Dermis microvascular lymphatic vessel endothelial cell (primary cell): ENCODE measurements around the gene CST6. TPM values are rescaled to one million over a fixed set of nuclear protein-coding genes. Genes with fewer than 3 reads are reported as not detected.

Experiments
- DNase-seq, 2 donors: peaks; one replicate each; pipeline versions ENCODE4 v3.0.0 to v3.0.0-alpha.2; 2010; ENCODE audit warnings: low read depth in 2 of 2
- total RNA-seq: library from RNA; depleted of rRNA; stranded (reverse); fragments of >200 nt; gene quantifications from 2 replicates; pipeline ENCODE4 v1.2.1, GENCODE V29; 2014

Gene CST6
- total RNA-seq, 1 donor from 2014 or later, result 0.64 TPM

DNA sequence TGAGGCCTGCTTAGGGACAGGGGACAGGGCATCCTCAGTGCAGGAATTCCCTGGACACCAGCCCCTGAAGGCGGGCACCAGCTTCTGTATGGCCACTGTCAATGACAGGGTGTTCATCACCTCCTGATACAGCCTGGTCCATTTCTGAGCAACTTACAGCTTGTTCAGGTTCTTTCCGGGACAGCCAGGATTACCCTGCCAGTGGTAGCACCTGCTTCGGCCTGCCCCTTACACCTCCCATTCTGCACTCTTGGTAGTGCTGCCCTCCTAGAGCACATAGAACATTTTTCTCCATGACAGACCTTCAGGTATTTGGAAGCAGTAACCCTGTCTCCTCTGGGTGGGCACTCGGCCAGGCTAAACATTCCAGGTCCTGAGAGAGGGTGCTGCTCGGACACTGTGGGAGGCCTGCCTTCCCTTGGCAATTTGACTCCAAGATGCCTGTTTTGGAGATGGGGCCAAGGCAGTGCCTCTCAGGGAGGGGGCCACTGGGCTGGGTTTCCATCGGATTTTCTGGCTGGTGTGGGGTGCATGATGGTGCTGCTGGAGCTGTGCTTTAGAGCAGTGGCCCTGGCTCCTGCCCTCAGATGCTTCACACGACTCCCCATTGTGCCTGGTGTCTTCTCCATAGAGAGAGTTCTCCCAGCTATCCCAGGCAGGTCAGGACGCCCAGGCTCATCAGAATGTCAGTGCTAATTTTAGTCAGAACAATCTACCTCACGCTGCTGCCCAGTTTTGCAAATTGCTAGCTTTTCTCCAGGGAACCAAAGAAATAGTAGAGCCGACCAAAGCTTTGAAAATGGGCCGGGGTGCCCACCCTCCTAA is 35.9 kb downstream of the CST6 start:
- no peak for DNase-seq

GRCh38 chr11:66048547-66049323 is 36.9 kb downstream of the CST6 start, which contains the start of gene GAL3ST3:
Gene GAL3ST3 (minus strand): TSS chr11:66049161. CDS start chr11:66045415, 3,746 bp downstream.
- no peak for DNase-seq

DNA sequence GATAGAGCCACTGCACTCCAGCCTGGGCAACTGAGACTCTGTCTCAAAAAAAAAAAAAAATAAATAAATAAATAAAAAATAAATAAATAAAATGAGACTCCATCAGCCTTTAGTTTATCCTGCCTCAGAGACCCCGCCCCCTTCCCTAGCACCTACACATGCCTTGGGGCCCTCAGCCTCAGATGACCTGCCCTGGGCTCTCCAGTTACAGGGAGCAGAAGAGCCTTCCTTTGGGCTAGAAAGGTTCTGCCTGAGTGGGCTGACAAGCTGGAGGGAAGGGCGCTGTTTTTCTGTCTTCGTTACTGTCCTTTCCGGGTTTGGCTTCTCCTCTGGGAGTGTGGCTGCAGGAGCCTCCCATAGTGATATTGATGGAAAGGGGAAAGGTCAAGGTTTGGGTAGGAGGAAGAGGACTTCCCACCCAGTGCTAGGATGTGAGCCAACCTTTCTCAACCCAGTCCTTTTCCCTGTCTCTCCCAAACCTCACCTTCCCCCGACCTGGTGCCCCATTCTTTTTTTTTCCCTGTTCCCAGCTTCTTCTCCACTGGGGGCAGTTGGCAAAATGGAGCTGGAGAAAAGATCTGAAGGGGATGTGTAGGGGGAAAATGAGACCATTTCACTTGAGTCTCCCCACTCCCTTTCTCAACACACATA is 38.9 kb downstream of the CST6 start:
- DNase-seq, result no peak

DNA sequence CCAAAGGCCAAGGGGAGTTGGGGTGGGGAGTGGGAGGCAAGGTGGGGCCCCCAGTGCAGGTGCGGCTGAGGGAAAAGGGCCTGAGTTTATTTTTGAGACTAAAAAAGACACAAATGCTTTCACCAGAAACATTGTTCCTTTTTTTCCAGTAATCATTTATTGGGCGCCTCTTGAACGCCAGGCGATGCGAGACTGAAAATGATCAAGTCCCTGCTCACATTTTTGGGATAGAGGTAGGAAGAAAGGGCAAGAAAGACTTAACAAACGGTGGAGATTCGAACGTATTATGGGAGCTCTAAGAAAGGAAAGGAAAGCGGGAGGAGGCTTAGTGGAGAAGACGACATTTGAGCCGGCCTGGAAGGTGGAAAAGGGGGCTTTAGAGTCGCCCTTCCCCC is 39.6 kb downstream of the CST6 start:
- no peak for DNase-seq

DNA sequence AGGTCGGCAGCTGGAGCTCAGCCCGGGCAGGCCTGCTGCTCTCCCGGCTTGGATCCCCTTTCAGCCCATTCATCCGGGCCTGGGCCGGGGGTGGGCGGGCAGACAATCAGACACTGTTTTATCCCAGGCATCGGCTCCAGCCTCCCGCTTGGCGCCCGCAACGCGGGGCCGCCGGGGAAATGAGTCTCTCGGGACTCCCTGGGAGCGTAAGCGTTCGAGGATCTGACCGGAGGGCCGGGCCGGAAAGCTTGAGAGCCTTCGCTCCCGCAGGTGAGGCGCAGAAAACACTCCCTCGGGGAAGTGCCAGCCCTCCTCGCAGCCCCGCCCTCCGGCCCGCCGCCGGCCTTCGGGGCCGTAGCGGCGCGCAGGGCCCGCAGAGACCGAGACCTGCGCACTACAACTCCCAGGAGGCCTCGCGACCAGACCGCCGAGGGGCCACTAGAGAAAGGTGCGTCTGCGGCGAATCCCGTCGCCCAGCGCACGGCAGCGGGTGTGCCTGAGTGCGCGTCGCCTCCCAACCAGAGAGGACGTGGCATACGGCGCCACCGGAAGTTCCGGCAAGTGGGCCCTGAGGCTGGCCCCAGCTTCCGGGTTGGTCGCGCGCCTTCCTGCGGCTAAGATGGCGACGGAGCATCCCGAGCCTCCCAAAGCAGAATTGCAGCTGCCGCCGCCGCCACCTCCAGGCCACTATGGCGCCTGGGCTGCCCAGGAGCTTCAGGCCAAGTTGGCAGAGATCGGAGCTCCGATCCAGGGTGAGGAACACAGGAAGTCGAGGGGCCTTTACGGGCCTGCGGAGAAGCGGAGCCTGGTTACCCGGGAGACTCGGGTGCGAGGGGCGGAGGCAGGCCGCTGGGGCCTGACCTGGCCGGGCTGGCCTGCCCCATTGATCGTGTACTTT is 40.2 kb downstream of the CST6 start, which contains the start of gene SF3B2:
TSS of gene SF3B2 (plus strand) at position 599 of the 898 bp plus-strand sequence. CDS start at position 620, 21 bp downstream.
- DNase-seq, result peak; percentile 95 to 99

- DNase-seq, result no peak
These were observed 40.8 kb downstream of the CST6 start for GRCh38 chr11:66052664-66052982.

DNA sequence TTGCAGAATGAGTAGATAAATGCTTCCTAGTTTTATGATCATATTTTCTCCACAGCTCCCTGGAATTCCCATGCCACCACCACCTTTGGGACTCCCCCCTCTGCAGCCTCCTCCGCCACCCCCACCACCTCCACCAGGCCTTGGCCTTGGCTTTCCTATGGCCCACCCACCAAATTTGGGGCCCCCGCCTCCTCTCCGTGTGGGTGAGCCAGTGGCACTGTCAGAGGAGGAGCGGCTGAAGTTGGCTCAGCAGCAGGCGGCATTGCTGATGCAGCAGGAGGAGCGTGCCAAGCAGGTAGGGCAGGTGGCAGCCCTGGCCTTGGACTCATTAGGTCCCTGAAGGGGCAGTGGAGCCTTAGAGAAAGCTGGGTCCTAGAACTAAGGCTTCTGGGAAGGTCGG is 43.2 kb downstream of the CST6 start:
- DNase-seq, result no peak

GRCh38 chr11:66056501-66056900 is 44.7 kb downstream of the CST6 start:
- no peak for DNase-seq

GRCh38 chr11:66059966-66060680 is 48.3 kb downstream of the CST6 start:
- no peak for DNase-seq

DNA sequence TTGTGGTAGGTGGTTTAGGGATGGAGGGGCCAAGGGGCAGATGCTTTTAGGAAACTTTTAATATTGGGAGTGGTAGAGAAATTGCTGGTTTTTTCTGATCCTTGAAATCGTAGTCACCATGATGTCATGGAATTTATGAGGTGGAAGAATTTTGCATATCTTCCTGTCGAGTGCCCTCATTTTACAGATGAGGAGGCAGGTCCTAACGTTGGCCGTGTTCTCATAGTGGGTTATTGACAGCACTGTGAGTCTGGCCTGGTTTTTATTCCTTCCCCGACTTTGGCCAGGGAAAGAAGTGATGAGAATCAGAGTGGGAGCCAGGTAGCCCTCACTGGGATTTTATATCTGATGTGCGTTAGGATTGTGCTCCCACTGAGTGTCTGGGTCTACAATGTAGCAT is 49.5 kb downstream of the CST6 start:
- no peak for DNase-seq

DNA sequence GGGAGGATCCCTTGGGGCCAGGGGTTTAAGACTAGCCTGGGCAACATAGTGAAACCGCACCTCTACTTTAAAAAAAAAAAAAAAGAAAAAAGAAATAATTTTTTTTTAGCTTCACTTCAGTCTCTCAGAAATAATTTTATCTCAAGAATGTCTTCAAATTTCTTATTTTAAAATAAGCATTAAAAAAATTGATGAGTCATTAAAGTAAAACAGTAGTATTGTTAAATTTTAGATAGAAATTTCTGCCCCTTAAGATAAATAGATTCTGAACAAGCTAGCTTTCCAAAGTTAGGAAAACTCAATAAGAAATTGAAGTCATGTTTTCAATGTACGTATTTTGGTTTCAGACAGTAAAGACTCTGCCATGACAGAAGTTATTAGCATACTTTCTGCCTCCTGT is 50.6 kb downstream of the CST6 start:
- DNase-seq, result no peak

Other genes with a start within 250 kb of the CST6 start
- 6.2 and 11.9 TPM in 2 replicates for gene AP5B1, start 231.0 kb upstream of the CST6 start, total RNA-seq
- gene OVOL1, start 224.9 kb upstream of the CST6 start, total RNA-seq, result not detected in 2 replicates
- 0.13 and 0.51 TPM in 2 replicates for gene SNX32, start 178.0 kb upstream of the CST6 start, total RNA-seq
- gene CFL1, start 153.8 kb upstream of the CST6 start, total RNA-seq, result 976 and 1,057 TPM in 2 replicates
- 32.6 and 37.8 TPM in 2 replicates for gene MUS81, start 151.6 kb upstream of the CST6 start, total RNA-seq
- gene EFEMP2, start 139.2 kb upstream of the CST6 start, total RNA-seq, result 11.2 and 44.4 TPM in 2 replicates
- 0.13 TPM in 2 replicates for gene CTSW, start 132.2 kb upstream of the CST6 start, total RNA-seq
- 157 and 195 TPM in 2 replicates for gene FIBP, start 123.5 kb upstream of the CST6 start, total RNA-seq
- 40.7 and 49.3 TPM in 2 replicates for gene CCDC85B, start 121.3 kb upstream of the CST6 start, total RNA-seq
- 2.1 and 3.8 TPM in 2 replicates for gene FOSL1, start 111.6 kb upstream of the CST6 start, total RNA-seq
- gene C11orf68, start 92.9 kb upstream of the CST6 start, total RNA-seq, result 12.3 and 19.8 TPM in 2 replicates
- 67.3 and 84.5 TPM in 2 replicates for gene DRAP1, start 92.6 kb upstream of the CST6 start, total RNA-seq
- gene TSGA10IP, start 66.5 kb upstream of the CST6 start, total RNA-seq, result not detected in 2 replicates
- 23.9 and 27.8 TPM in 2 replicates for gene SART1, start 50.3 kb upstream of the CST6 start, total RNA-seq
- 21.7 and 29.7 TPM in 2 replicates for gene EIF1AD, start 9.9 kb upstream of the CST6 start, total RNA-seq
- gene BANF1, start 9.5 kb upstream of the CST6 start, total RNA-seq, result 16.7 and 20.4 TPM in 2 replicates
- gene CATSPER1, start 14.5 kb downstream of the CST6 start, total RNA-seq, result 0.13 TPM in 1 of 2 replicates, not detected in the other
- 0.26 and 0.38 TPM in 2 replicates for gene GAL3ST3, start 37.2 kb downstream of the CST6 start, total RNA-seq
- gene SF3B2, start 40.4 kb downstream of the CST6 start, total RNA-seq, result 70.3 and 72.7 TPM in 2 replicates
- gene PACS1, start 58.3 kb downstream of the CST6 start, total RNA-seq, result 16.4 and 30.7 TPM in 2 replicates
- 8.5 and 9.9 TPM in 2 replicates for gene KLC2, start 245.7 kb downstream of the CST6 start, total RNA-seq